HepG2 (cell line): ENCODE results near the gene XPNPEP2. TPM values are rescaled to one million over a fixed set of nuclear protein-coding genes. Genes with fewer than 3 reads are reported as not detected.
A peak's percentile ranks its signal among the peaks of the same experiment; 100 is the strongest.

Source experiments
- ATAC-seq: fragments of 200-7000 bp; cut with Tn5 transposase; 3 replicates; pipeline ENCODE4 v1.9.1; 2020; ENCODE audit warnings: mild to moderate bottlenecking, moderate library complexity
- BruUV-seq: library from RNA; stranded (reverse); fragments of 400-500 nt; replicated peaks from 2 replicates; lab custom pipeline; 2021; lab: Mats Ljungman, UMichigan
- CTCF ChIA-PET: fragments of 300-600 bp; formaldehyde crosslinking; extraction: SDS; loops from one replicate; lab custom pipeline; 2021; ENCODE audit warnings: low total read pairs, inconsistent platforms, low intra/inter-chr PET ratio; lab: Yijun Ruan, JAX
- POLR2A ChIA-PET: fragments of 350-600 bp; sonication (Branson Sonifier 250); formaldehyde crosslinking; loops from one replicate; lab custom pipeline; 2020; ENCODE audit warnings: antibody characterized with exemption, inconsistent platforms; lab: Yijun Ruan, JAX
- DNase-seq: peaks from one replicate; pipeline ENCODE4 v3.0.0-alpha.2; 2015; ENCODE audit warnings: low spot score
- FAIRE-seq: peaks from 3 replicates; lab custom pipeline; 2011; peaks lifted over from hg19 to GRCh38; lab: Jason Lieb, UNC
- H2AFZ ChIP-seq: one replicate; pipeline ENCODE4 v1.6.1; 2011; ENCODE audit warnings: low read length, inconsistent platforms
- H3K27ac ChIP-seq: fragments of 300-600 bp; 3 replicates; pipeline ENCODE4 v1.8.0; 2011; ENCODE audit warnings: mixed run types, mild to moderate bottlenecking, mixed read lengths, low read length, inconsistent platforms; ENCODE audit not compliant: insufficient read depth; ENCODE audit errors: extremely low read length
- H3K27me3 ChIP-seq, 2 experiments: fragments of 200-600 bp in 1 of 2; 2 replicates in 1 of 2; 3 replicates in 1 of 2; pipeline versions ENCODE4 v1.6.0 to v1.8.0; 2011; ENCODE audit warnings: low read length in 2 of 2, mild to moderate bottlenecking in 2 of 2, moderate library complexity in 2 of 2, inconsistent platforms in 1 of 2; ENCODE audit not compliant: insufficient read depth in 2 of 2, control insufficient read depth in 1 of 2
- H3K36me3 ChIP-seq, 2 experiments: fragments of 200-600 bp in 1 of 2; replicated peaks in 1 of 2; 2 replicates in 1 of 2; 3 replicates in 1 of 2; pipeline versions ENCODE4 v1.5.1 to v1.8.0; 2011; ENCODE audit warnings: low read length in 2 of 2, inconsistent platforms in 1 of 2; ENCODE audit not compliant: insufficient read depth in 2 of 2, control insufficient read depth in 1 of 2
- H3K4me1 ChIP-seq: 2 replicates; pipeline ENCODE4 v1.5.1; 2012; ENCODE audit warnings: low read length, inconsistent platforms; ENCODE audit not compliant: insufficient read depth
- H3K4me2 ChIP-seq: 2 replicates; pipeline ENCODE4 v1.6.0; 2011; ENCODE audit warnings: low read depth, low read length, inconsistent platforms
- H3K4me3 ChIP-seq, 3 experiments: fragments of 200-600 bp in 1 of 3; sonication (generic), shearing (Covaris generic) in 1 of 3; replicated peaks in 1 of 3; 2 replicates each; pipeline ENCODE4 v1.5.1; 2011 to 2016; ENCODE audit warnings: low read length in 3 of 3, inconsistent platforms in 2 of 3, low read depth in 2 of 3, mild to moderate bottlenecking in 2 of 3, control low read depth in 1 of 3, mixed read lengths in 1 of 3; ENCODE audit not compliant: insufficient read depth in 1 of 3
- H3K79me2 ChIP-seq: one replicate; pipeline ENCODE4 v1.6.1; 2011; ENCODE audit warnings: low read length, inconsistent platforms; ENCODE audit not compliant: insufficient read depth
- H3K9ac ChIP-seq: 2 replicates; pipeline ENCODE4 v1.6.0; 2011; ENCODE audit warnings: mild to moderate bottlenecking, low read depth, low read length, inconsistent platforms; ENCODE audit not compliant: insufficient read depth
- H3K9me3 ChIP-seq: 2 replicates; pipeline ENCODE4 v1.5.1; 2012; ENCODE audit warnings: mild to moderate bottlenecking, low read length
- H4K20me1 ChIP-seq: 2 replicates; pipeline ENCODE4 v1.6.0; 2011; ENCODE audit warnings: inconsistent platforms, mild to moderate bottlenecking, low read length, moderate library complexity; ENCODE audit not compliant: insufficient read depth
- CEBPG ChIP-seq: IDR thresholded peaks from 2 replicates; pipeline ENCODE4 v1.6.1; 2016
- HINFP ChIP-seq: sonication (generic); formaldehyde crosslinking; IDR thresholded peaks from 2 replicates; pipeline ENCODE4 v1.4.0; 2020; ENCODE audit warnings: low read depth, mild to moderate bottlenecking, missing genetic modification reagents
- MYNN ChIP-seq: sonication (generic); formaldehyde crosslinking; IDR thresholded peaks from 2 replicates; pipeline ENCODE4 v1.4.0; 2020; ENCODE audit warnings: mild to moderate bottlenecking, low read depth, missing genetic modification reagents
- NR2C2 ChIP-seq: sonication (generic); formaldehyde crosslinking; IDR thresholded peaks from 2 replicates; pipeline ENCODE4 v1.4.0; 2020; ENCODE audit warnings: missing genetic modification reagents, mild to moderate bottlenecking, moderate library complexity, borderline replicate concordance
- PHB2 ChIP-seq: fragments of 450-650 bp; IDR thresholded peaks from 2 replicates; pipeline ENCODE4 v1.6.1; 2018; ENCODE audit not compliant: partially characterized antibody
- RAD21 ChIP-seq: fragments of 450-650 bp; formaldehyde crosslinking; IDR thresholded peaks from 2 replicates; pipeline ENCODE4 v1.5.0; 2020; ENCODE audit warnings: mild to moderate bottlenecking
- SRSF4 ChIP-seq: fragments of 200-400 bp; formaldehyde crosslinking; IDR thresholded peaks from one replicate; pipeline ENCODE4 v1.6.1; 2018; ENCODE audit warnings: mild to moderate bottlenecking, low read depth, low read length, moderate library complexity; ENCODE audit not compliant: poor library complexity, severe bottlenecking
- SSRP1 ChIP-seq: IDR thresholded peaks from 2 replicates; pipeline ENCODE4 v1.6.1; 2016; ENCODE audit warnings: control low read depth
- TGIF2 ChIP-seq: IDR thresholded peaks from 2 replicates; pipeline ENCODE4 v1.6.1; 2016; ENCODE audit warnings: control low read depth, missing compliant biosample characterization
- ZBTB7B ChIP-seq: sonication (generic); formaldehyde crosslinking; IDR thresholded peaks from 2 replicates; pipeline ENCODE4 v1.4.0; 2020; ENCODE audit warnings: missing genetic modification reagents
- ZFX ChIP-seq: sonication (generic); formaldehyde crosslinking; IDR thresholded peaks from 2 replicates; pipeline ENCODE4 v1.4.0; 2020; ENCODE audit warnings: mild to moderate bottlenecking, low read depth, missing genetic modification reagents, moderate library complexity
- ZNF382 ChIP-seq: sonication (generic); formaldehyde crosslinking; IDR thresholded peaks from 2 replicates; pipeline ENCODE4 v1.5.0; 2020; ENCODE audit warnings: missing genetic modification reagents, mild to moderate bottlenecking, borderline replicate concordance
- ZSCAN31 ChIP-seq: sonication (generic); formaldehyde crosslinking; IDR thresholded peaks from 2 replicates; pipeline ENCODE4 v1.5.0; 2020; ENCODE audit warnings: low read depth, mild to moderate bottlenecking, missing genetic modification reagents
- WGBS: methylation state at CpG from one replicate; pipeline ENCODE4 v1.1.6; 2017; ENCODE audit warnings: low lambda C conversion rate; 5-methylcytosine and 5-hydroxymethylcytosine counted together
- in situ Hi-C: cut with HindIII; loops from 2 replicates; pipeline ENCODE4 v1.10.0; 2017; ENCODE audit warnings: low pct_unique_long_range_greater_than_20kb; ENCODE audit not compliant: extremely low pct_ligation_motif_present
- intact Hi-C: fragments of 100-400 bp; cut with micrococcal nuclease; formaldehyde crosslinking; loops from one replicate; pipeline ENCODE4 v1.10.0; 2022; ENCODE audit not compliant: unreplicated experiment
- polyA plus RNA-seq, 8 experiments: library from polyadenylated mRNA; depleted of rRNA in 3 of 8; stranded (reverse) in 7 of 8; unstranded in 1 of 8; fragments of >200 nt; fragmentation: Illumina TruSeq in 4 of 8; extraction: Trizol in 4 of 8; gene quantifications; 2 replicates each; pipeline versions ENCODE4 v1.2.1 to v1.2.3, GENCODE V29; 2011 to 2016; ENCODE audit warnings: low read depth in 4 of 8, missing spikeins in 1 of 8, mixed read lengths in 1 of 8; ENCODE audit not compliant: insufficient read depth in 1 of 8
- total RNA-seq, 5 experiments: library from RNA; depleted of rRNA; stranded (reverse); fragments of >200 nt; fragmentation: Illumina TruSeq; extraction: Trizol; gene quantifications; 2 replicates each; pipeline ENCODE4 v1.2.3, GENCODE V29; 2016; ENCODE audit warnings: low read depth in 1 of 5
- TF ChIP-seq, protein P1 (sequence below): sonication (generic); formaldehyde crosslinking; IDR thresholded peaks from 2 replicates; pipeline ENCODE4 v1.8.0; 2022; ENCODE audit warnings: mild to moderate bottlenecking, missing genetic modification reagents, borderline replicate concordance
- TF ChIP-seq, protein P2 (sequence below): sonication (generic); formaldehyde crosslinking; IDR thresholded peaks from 2 replicates; pipeline ENCODE4 v1.4.0; 2020; ENCODE audit warnings: missing genetic modification reagents

Gene XPNPEP2
- total and polyA plus RNA-seq, 2 of the 13 experiments (the other 11 are each of a cell fraction or from before 2014, with no cell fraction given) = 1.1 to 1.8 TPM

- Histone ChIP-seq H4K20me1 (no peaks in the 10 kb centered on the region), H3K27ac (no peak overlapping the region), H3K4me3 (no peak overlapping the region), H3K79me2 (no peaks in the 10 kb centered on the region), H3K4me1 (peaks cover 12% of the 10 kb centered on the region; the same call in 1 of the 2 replicates), H3K9me3 (no peaks in the 10 kb centered on the region), H3K27me3 (no peaks in the 10 kb centered on the region), H3K4me2 (no peak overlapping the region; the same call in 1 of the 2 replicates), H3K36me3 (no peaks in the 10 kb centered on the region), H2AFZ (no peak overlapping the region), H3K9ac (no peak overlapping the region)
- ChIA-PET CTCF (no interaction called here), POLR2A (no interaction called here)
- in situ Hi-C loops (no loop called here), intact Hi-C loops (no loop called here)
- BruUV-seq = no TSS peak
- TF ChIP-seq PHB2 (no peak), ZSCAN31 (CRISPR knock-in tag) (no peak), ZBTB7B (CRISPR knock-in tag) (no peak), ZFX (CRISPR knock-in tag) (no peak), CEBPG (CRISPR knock-in tag) (no peak), SRSF4 (no peak)
- no peak for ATAC-seq
- peak; percentile 36 for FAIRE-seq
- no peak for DNase-seq
- 0% methylated on average over 1 of the region's 3 CpGs for WGBS
Observed at GRCh38 chrX:129786210-129786651, 47.5 kb downstream of the XPNPEP2 start.

DNA sequence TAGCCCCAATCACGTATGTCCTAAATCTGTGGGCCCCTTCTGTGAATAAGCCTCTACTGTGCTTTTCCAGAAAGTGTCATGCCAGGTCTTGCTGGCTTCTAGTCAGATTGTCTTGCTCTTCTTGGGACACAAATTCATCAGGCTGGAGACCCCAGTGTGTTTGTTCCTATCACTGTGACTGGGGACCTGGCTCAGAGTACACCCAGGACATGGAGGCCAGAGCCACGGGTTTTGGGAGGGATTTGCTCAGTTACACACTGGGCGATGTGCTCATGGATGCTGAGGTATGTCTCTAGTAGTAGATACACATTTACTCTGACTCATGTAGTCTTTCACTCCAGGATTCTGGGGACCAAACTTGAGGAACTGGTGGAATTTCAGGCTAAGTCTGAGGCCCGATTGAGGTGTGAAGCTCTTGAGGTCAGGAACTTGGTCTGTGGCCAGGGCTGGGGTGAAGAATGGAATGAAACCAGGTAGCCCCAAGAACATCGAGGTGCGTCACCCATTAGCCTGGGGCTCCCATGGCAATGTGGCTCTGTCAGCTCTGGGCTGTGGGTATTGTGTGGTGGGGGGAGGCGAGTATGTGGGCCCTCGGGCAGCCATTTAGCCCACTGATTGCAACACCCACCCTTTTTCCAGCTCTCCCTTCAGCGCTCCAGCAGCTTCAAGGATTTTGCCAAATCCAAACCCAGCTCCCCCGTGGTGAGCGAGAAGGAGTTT, 48.7 kb downstream of the XPNPEP2 start:
- 66% methylated on average over 4 of the region's 11 CpGs for WGBS
- intact Hi-C loops (no loop called here), in situ Hi-C loops (no loop called here)
- ChIA-PET POLR2A (no interaction called here), CTCF (no interaction called here)
- Histone ChIP-seq H3K4me3 (no peak overlapping the region), H3K9me3 (no peaks in the 10 kb centered on the region), H3K27ac (no peak overlapping the region), H3K79me2 (no peaks in the 10 kb centered on the region), H3K4me2 (no peak overlapping the region), H3K36me3 (no peaks in the 10 kb centered on the region), H4K20me1 (no peaks in the 10 kb centered on the region), H3K27me3 (no peaks in the 10 kb centered on the region), H3K4me1 (peaks cover 12% of the 10 kb centered on the region; the same call in 1 of the 2 replicates), H3K9ac (no peak overlapping the region), H2AFZ (no peak overlapping the region)
- ATAC-seq = no peak
- no peak for FAIRE-seq
- BruUV-seq = no TSS peak
- DNase-seq = no peak
- TF ChIP-seq TGIF2 (CRISPR knock-in tag) (no peak), SSRP1 (CRISPR knock-in tag) (no peak), NR2C2 (CRISPR knock-in tag) (no peak), ZNF382 (CRISPR knock-in tag) (no peak), RAD21 (no peak), MYNN (CRISPR knock-in tag) (no peak), HINFP (CRISPR knock-in tag) (no peak)
- TF ChIP-seq, protein P1, sequence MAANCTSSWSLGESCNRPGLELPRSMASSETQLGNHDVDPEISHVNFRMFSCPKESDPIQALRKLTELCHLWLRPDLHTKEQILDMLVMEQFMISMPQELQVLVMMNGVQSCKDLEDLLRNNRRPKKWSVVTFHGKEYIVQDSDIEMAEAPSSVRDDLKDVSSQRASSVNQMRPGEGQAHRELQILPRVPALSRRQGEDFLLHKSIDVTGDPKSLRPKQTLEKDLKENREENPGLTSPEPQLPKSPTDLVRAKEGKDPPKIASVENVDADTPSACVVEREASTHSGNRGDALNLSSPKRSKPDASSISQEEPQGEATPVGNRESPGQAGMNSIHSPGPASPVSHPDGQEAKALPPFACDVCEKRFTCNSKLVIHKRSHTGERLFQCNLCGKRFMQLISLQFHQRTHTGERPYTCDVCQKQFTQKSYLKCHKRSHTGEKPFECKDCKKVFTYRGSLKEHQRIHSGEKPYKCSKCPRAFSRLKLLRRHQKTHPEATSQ (CRISPR knock-in tag) = no peak
- TF ChIP-seq, protein P2, sequence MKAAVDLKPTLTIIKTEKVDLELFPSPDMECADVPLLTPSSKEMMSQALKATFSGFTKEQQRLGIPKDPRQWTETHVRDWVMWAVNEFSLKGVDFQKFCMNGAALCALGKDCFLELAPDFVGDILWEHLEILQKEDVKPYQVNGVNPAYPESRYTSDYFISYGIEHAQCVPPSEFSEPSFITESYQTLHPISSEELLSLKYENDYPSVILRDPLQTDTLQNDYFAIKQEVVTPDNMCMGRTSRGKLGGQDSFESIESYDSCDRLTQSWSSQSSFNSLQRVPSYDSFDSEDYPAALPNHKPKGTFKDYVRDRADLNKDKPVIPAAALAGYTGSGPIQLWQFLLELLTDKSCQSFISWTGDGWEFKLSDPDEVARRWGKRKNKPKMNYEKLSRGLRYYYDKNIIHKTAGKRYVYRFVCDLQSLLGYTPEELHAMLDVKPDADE (CRISPR knock-in tag) = no peak
